Nephron (organoid): Measurements from ENCODE around the gene SPATA2L.
"Not testable (repeated sequence)": the region's sequence is repeated elsewhere in the genome, so short reads cannot be mapped to it uniquely, and the experiment has no call there.

ENCODE experiments used
- H3K27ac Mint-ChIP-seq, 3 experiments: 2 replicates each; pipeline ENCODE4 v1.8.0; 2020; ENCODE audit warnings: mixed read lengths in 3 of 3, mild to moderate bottlenecking in 2 of 3, moderate library complexity in 1 of 3
- H3K27me3 Mint-ChIP-seq: 2 replicates; pipeline ENCODE4 v1.8.0; 2021; ENCODE audit warnings: low read depth, mild to moderate bottlenecking, moderate library complexity, mixed read lengths
- H3K36me3 Mint-ChIP-seq: 2 replicates; pipeline ENCODE4 v1.8.0; 2020; ENCODE audit warnings: low read depth, mixed read lengths
- H3K4me1 Mint-ChIP-seq: 2 replicates; pipeline ENCODE4 v1.8.0; 2020; ENCODE audit warnings: mixed read lengths
- H3K4me3 Mint-ChIP-seq, 3 experiments: 2 replicates each; pipeline ENCODE4 v1.8.0; 2020; ENCODE audit warnings: mild to moderate bottlenecking in 3 of 3, mixed read lengths in 3 of 3, moderate library complexity in 2 of 3
- H3K9me3 Mint-ChIP-seq: 2 replicates; pipeline ENCODE4 v1.8.0; 2020; ENCODE audit warnings: mixed read lengths
- CTCF ChIP-seq, 3 experiments: fragments of 200-600 bp; sonication (generic); IDR thresholded peaks; one replicate each; pipeline ENCODE4 v1.5.0; 2021; ENCODE audit warnings: antibody characterized with exemption in 3 of 3; ENCODE audit not compliant: unreplicated experiment in 3 of 3

Gene SPATA2L

GRCh38 chr16:89697616-89698331, 3.7 kb downstream of the SPATA2L start:
- Mint-ChIP-seq H3K4me1 (no peaks in the 10 kb centered on the region), H3K27me3 (no peaks in the 10 kb centered on the region), H3K9me3 (no peaks in the 10 kb centered on the region), H3K27ac (no peak overlapping the region), H3K4me3 (no peak overlapping the region), H3K36me3 (peaks cover 11% of the 10 kb centered on the region)
- TF ChIP-seq CTCF (IDR thresholded peaks at IDR 0.05; ENCODE audit: unreplicated experiment in 3 of 3), result no peak

GRCh38 chr16:89697161-89697615, 4.3 kb downstream of the SPATA2L start:
- H3K9me3 Mint-ChIP-seq, result no peaks in the 10 kb centered on the region

GRCh38 chr16:89696670-89697128, 4.8 kb downstream of the SPATA2L start:
- Mint-ChIP-seq H3K4me3 (no peak overlapping the region), H3K36me3 (peaks cover 12% of the 10 kb centered on the region), H3K27ac (no peak overlapping the region), H3K27me3 (no peaks in the 10 kb centered on the region), H3K4me1 (no peaks in the 10 kb centered on the region), H3K9me3 (no peaks in the 10 kb centered on the region)
- TF ChIP-seq CTCF (IDR thresholded peaks at IDR 0.05; ENCODE audit: unreplicated experiment in 3 of 3), result no peak

More at GRCh38 chr16:89697161-89697615, 4.3 kb downstream of the SPATA2L start:
- Mint-ChIP-seq H3K27me3 (no peaks in the 10 kb centered on the region), H3K4me1 (no peaks in the 10 kb centered on the region), H3K27ac (no peak overlapping the region), H3K4me3 (no peak overlapping the region), H3K36me3 (peaks cover 11% of the 10 kb centered on the region)
- TF ChIP-seq CTCF (IDR thresholded peaks at IDR 0.05; ENCODE audit: unreplicated experiment in 3 of 3), result no peak

- Mint-ChIP-seq H3K27me3 (no peaks in the 10 kb centered on the region), H3K4me1 (no peaks in the 10 kb centered on the region), H3K27ac (no peak overlapping the region), H3K4me3 (no peak overlapping the region), H3K9me3 (no peaks in the 10 kb centered on the region), H3K36me3 (peaks cover 17% of the 10 kb centered on the region)
- no peak for TF ChIP-seq CTCF (IDR thresholded peaks at IDR 0.05; ENCODE audit: unreplicated experiment in 3 of 3)
These were observed 5.4 kb downstream of the SPATA2L start for GRCh38 chr16:89695875-89696669.

- no peak overlapping the region for H3K27ac Mint-ChIP-seq
- H3K36me3 Mint-ChIP-seq, result peaks cover 21% of the 10 kb centered on the region
- no peaks in the 10 kb centered on the region for H3K9me3 Mint-ChIP-seq
- H3K27me3 Mint-ChIP-seq, result no peaks in the 10 kb centered on the region
- no peak for TF ChIP-seq CTCF (IDR thresholded peaks at IDR 0.05; ENCODE audit: unreplicated experiment in 3 of 3)
- H3K4me3 Mint-ChIP-seq, result no peak overlapping the region
- H3K4me1 Mint-ChIP-seq, result no peaks in the 10 kb centered on the region
These were observed 6.2 kb downstream of the SPATA2L start for GRCh38 chr16:89695086-89695874.

- H3K4me1 Mint-ChIP-seq, H3K9me3 Mint-ChIP-seq, H3K27ac Mint-ChIP-seq, H3K4me3 Mint-ChIP-seq, H3K27me3 Mint-ChIP-seq: not testable (repeated sequence)
- peaks cover 26% of the 10 kb centered on the region for H3K36me3 Mint-ChIP-seq
These were observed 6.8 kb downstream of the SPATA2L start for GRCh38 chr16:89694784-89695085.
